Activated T-helper 9 cell treated with anti-CD3 and anti-CD28 coated beads, Interleukin-2, amount 50 U/mL, for 16 hours (primary cell): ENCODE data around the gene ANKRD7.

Source experiments
- DNase-seq: peaks from one replicate; pipeline ENCODE4 v3.0.0-alpha.2; 2020; ENCODE audit warnings: low read depth

Gene ANKRD7, protein sequence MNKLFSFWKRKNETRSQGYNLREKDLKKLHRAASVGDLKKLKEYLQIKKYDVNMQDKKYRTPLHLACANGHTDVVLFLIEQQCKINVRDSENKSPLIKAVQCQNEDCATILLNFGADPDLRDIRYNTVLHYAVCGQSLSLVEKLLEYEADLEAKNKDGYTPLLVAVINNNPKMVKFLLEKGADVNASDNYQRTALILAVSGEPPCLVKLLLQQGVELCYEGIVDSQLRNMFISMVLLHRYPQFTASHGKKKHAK

DNA sequence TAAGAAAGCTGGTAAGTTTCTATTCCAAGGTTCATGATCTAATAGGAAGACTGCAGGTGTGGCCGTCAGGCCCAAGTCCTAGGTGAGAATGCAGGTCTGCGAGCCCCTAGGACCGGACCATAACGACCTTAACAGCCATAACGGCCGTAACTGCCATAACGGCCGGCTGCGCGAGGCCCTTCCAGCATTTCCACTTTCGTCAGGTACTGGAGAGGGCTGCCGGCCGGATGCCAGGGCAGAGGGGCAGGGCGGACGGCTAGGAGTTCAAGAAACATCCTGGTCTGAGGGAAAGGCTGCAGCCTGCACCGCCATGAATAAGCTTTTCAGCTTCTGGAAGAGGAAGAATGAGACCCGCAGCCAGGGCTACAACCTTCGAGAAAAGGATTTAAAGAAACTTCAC is at the start of gene ANKRD7:
ANKRD7 (plus strand) TSS at position 184 of the 400 bp plus-strand sequence; CDS start at position 311, 127 bp downstream.
- DNase-seq = no peak

DNA sequence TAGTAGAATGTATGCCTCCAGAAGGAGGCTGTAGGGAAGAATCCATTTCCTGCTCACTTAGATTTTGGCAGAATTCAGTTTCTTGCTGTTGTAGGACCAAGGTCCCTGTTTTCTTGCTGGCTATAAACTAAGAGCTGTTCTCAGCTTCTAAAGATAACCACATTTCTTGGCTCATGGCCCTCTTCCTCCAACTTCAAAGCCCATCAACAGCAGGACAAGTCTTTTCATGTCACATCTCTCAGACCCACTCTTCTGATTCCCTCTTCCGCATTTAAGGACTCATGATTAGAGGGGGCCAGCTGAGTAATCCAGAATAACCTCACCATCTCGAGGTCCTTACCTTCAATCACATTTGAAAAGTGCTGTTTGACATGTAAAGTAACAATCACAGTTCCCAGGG is 48.8 kb upstream of the ANKRD7 start:
- no peak for DNase-seq

DNA sequence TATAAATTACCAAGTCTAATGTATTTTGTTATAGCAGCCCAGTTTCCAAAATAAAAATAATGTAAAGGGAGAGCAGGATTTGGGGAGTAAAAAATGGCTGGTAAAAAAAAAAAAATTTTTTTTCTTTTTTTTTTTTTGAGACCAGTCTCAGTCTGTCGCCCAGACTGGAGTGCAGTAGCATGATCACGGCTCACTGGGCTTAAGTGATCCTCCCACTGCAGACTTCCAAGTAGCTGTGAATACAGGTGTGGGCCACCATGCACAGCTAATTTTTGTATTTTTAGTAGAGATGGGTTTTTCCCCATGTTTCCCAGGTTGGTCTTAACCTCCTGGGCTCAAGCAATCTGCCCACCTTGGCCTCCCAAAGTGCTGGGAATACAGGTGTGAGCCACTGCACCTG is 45.3 kb upstream of the ANKRD7 start:
- DNase-seq = no peak

DNA sequence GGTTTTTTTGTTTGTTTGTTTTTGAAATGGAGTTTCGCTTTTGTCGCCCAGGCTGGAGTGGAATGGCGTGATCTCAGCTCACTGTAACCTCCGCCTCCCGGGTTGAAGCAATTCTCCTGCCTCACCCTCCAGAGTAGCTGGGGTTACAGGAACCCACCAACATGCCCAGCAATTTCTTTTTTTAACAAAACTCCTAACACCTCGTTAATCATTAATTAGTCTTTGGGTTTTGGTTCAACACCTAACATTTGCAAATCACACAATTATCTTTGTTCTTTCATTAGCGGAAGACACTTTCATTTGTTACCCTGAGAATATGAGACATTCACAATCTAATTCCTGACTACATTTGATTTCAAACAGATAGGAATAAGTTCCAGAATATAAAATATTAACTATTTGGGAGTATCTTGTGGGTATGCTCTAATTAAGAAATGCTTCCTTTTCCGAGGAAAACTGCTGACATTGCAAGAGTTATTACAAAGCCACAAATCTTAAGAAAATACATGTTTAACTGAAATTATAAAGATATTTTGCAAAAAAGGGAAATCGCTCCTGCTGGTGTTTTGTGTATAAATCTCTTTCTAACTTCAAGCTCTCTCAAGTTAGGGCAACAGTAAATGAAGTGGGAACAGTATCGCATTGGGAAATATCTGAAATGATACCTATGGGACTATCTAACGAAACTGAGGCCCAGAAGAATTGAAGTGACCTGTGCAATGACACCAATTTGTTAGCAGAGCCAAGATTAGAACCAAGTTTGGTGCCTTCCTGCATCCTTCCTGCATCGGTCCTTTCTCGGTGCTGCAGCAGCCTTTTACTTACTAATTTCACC is 41.7 kb upstream of the ANKRD7 start:
- DNase-seq = no peak

DNA sequence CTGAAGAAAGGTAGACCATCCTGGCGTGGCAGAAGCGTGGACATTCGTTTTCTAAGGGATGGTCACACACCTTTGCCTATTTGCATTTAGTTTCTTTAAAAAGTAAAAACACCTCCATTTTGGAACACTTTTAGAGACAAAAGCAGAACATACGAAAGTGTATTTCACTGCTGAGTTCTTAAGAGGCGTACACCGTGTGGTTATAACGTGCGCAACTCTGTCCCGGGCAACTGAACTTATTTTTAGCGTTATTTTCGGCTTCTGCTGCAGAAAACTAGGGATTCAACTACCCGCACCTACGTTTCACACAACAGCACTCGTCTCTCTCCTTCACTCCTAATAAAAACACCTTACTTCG is 41.1 kb upstream of the ANKRD7 start:
- no peak for DNase-seq

DNA sequence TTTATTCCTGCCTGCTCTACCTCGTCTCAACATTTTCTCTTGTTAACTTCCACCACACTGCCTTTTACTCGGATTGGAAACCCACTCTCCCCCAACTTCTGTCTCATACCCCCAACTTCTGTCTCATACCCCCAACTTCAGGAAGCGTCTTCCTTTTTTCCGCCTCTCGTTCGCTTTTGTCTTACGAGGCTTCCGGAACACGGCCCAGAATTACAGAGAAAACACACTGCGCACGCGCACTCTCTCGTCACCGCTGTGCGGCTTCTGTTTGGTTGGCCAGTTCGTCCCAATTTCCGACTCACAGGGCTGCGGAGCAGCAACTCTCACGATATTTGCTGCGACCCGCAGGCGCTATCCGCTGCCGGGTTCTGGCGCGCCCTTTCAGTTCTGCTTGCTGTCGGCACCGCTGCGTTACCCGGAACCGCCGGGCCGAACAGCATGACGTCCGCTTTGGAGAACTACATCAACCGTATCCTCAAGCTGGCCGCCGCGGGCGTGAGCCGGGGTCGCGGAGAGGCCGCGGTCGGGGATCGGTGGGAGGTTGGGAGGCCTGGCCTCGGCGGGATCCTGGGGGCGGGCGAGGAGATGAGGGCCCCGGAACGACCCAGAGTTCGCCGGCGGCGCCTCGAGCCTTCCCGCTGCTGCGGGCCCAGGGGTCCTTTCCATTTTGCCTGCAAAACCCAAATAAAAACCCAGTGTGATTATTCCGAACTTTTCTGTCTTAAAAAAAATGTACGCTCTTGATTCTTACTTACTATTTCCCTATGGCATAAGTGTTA is 40.5 kb upstream of the ANKRD7 start, which contains the start of gene LSM8:
LSM8 (plus strand) TSS at position 379 of the 779 bp plus-strand sequence; CDS start at position 439, 60 bp downstream.
- peak; percentile 95 for DNase-seq

DNA sequence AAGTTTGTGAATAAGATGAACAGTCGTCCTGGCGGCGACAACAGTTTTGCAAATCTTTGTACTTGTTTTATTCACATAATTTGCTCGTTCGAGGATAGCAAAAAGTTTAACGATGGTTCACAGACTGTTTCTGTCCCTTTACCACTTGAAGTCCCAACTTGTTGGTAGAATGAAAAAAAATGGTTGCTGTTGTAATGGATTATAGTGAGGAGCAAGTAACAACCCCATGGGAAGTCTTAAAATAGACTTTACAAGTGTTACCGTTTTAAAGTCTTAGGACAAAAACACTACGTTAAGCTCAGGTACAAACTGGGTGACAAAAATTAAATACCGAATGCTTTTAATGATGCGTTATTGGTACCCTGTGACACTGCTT is 40.0 kb upstream of the ANKRD7 start:
- DNase-seq = no peak

DNA sequence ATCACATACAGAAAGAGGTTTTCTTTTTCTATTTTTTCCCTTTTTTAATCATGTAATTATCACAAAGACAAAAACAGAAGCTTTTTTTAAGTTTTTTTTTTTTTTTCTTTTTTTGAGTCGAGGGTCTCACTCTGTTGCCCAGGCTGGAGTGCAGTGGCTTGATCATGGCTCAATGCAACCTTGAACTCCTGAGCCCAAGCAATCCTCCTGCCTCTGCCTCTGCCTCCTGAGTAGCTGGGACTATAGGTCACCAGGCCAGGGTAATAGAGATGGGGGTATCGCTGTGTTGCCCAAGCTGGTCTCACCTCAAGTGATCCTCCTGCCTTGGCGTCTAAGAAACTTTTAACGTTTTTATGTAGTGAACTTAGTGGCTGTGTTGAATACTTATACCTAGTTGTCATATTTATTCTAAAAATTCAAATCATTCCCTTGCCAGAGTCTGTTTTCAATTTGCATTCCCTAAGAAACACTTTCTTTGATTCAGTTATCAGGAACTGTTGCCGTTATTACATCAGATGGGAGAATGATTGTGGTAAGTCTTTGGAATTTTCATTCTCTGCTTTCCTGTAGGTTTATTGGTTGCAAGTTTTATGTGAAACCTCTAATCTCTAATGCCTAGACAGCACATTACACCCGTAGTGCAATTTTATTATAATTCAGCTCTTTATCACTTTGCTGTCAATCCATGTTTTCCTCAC is 39.2 kb upstream of the ANKRD7 start:
- no peak for DNase-seq

DNA sequence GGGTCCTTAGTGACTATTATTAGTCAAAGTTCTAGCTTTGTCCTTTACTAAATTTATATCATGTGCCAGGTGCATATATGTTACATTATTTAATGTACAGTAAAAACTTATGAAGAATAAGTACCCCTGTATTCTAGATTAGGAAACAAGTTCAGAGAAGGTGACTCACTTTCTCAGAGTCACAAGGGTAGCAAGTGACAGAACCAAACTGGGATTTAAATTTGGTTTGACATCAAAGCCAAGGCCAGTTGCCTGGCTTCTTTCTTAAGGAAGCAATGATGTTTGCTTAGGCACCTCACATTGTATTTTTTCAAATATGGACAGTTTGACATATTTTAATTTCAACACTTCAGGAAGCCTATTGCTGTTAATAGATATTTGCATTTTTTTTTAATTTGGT is 38.0 kb upstream of the ANKRD7 start:
- DNase-seq = no peak

DNA sequence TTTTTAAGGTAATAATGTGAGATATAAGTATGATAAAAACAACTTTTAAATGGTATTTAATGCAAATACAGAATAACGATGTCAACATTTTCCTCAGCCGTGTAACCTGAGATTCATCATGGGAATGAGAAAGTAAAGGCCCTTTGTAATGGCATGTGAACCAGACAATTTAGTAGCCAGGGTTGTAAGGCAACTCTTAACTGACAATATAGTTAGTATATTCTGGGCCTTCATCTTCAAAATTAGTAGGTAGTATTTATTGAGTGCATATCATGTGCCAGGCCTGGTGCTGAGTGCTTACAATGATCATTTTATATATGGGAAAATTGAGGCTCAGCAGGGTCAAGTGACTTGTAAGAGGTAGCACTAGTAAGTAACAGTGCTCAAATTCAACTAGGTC is 29.9 kb upstream of the ANKRD7 start:
- DNase-seq = no peak

DNA sequence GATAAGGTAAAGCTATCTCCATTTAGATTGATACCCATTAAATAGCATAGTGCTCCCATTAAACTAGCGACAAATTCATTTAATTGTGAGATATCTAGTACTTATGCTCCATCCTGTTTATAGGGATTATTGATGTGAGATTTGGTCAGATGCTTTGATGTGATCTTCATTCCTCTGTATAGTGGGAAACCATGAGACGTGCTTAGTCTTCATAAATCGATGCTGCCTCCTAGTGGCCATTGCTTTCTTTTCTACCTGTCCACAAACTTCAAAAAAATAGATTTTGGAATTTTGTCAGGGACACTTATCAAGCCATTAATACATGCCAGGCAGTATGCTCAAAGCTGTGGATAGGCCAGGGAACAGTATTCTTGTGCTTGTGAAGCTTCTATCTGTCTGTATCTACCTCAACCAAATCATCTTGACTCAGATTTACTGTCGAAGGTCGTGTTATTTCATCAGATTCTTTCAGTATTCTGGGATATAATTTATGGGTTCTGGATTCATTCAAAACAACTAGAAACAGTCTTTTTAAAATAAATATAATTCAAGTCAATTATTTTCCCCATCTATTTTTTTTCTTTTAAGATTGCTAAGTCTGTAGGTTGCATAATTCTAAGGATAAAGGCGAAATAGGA is 28.5 kb upstream of the ANKRD7 start:
- DNase-seq = peak; percentile 3

DNA sequence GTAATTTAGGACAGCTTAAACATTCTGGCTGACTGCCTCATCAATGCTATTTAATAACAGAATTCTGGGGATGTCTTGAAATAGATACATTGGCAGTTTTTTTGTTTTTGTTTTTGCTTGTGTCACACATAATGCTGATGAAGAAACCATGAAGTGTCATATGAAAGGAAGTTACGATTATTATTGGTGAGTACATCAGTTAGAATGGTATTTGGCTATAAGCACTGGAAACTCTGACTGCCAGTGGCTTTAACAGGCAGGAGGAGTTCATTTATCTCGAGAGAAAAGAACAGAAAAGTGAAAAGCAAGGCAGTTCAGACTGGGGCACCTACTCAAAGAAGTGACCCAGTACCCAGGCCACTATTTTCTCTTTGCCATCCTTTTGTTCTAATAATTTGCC is 22.4 kb upstream of the ANKRD7 start:
- DNase-seq = no peak

DNA sequence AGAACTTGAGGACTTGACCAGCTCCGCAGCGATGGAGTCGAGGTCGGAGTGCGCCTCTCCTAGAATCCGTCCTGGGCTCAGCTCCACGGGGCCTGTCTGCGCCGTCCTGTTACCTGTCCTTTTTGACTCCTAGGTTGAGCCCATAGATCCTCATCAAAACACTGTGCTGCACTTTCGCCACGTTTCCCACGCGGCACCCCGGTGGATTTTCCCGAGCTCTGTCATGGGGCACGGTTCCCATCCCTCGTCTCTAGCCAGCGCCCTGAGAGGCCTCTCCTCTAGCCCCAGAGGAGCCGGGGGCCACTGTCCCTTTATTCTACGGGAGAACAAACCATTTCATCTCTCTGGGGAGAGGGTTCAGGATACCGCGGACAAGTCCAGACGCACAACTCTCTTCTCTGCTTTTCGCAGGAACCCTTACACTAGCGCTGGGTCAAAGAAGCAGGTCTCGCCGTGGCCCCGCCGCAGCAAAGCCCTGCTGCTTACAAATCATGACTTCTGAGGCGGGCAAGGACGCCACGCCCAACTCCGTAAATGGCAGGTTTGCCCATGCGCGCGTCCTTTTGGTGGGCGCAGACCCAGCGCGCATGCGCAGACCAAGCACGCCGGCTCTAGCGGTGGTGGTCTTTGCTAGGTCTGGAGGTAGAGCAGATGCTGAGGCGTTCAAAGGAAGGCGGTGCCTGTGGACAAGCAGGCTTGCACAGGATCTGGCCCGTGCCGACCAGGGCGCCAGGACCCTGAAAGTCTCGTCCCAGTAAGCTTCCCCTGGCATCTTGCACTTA is 10.3 kb upstream of the ANKRD7 start:
- DNase-seq = peak; percentile 50

DNA sequence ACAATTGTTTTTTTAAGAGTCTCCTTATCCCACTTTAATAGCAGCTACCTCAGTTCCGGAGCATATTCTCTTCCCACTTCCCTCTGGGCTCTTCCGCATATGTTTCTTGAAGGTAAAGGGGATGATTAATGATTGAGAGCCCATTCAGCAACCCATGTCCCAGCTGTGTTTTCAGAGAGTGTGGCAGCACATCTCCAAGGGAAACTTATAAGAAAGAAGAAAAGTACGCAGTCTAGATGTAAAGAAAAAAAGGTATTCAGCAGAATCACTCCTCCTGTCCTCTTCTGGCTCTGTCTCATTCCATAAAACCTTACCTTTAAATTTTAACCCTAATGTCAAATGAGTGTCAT is 9.7 kb upstream of the ANKRD7 start:
- DNase-seq = no peak

DNA sequence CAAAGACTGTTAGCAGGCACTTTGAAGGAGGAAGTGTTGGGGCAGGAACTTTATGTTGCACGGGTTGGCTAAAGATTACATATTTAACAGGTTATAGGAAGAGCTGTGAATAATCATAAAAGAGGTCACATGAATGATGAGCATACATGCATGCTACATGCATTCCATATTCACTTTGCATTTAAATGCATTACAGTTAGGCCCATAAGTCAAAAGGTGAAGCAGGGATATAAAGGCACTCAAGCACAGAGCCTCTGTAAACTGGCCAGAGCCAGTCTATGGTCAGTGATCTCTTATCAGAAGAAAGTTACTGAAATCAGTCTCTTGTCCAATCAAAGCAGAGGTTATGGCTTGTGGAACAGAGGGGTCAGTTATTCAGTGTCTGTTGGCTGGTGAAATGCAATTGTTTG is 7.3 kb upstream of the ANKRD7 start:
- no peak for DNase-seq

DNA sequence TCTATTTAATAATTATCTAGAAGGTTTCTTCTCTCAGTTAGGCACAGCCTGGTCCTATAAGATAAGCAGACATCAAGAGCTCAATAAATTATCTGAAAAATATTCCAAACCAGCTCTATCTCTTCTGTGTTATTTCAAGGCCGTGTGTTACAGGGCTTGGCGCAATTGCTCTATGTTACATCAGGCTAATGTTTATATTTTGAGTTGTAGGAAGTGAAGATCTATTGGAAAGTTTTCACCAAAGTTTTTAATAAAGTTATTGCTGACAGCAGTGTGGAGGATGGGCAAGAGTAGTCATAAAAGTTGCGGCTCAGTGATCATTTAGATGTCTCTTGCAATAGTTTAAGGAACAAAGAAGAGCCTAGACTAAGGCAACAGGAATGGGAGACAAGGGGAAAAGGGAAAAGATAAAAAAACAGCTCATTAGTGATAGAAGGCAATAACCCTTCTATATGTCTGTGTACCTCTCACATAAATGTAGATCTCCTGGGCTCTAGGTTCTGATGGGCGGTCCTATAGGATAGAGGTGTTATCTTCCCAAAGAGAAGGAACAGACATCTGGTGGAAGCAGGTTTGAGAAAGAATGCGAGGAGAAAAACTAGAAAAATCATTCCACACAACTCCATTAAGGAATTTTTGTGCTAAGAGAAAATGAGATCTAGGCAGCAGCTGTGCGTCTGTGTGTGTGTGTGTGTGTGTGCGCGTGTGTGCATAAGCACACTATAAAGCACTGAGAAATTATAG is 5.9 kb upstream of the ANKRD7 start:
- DNase-seq = no peak

DNA sequence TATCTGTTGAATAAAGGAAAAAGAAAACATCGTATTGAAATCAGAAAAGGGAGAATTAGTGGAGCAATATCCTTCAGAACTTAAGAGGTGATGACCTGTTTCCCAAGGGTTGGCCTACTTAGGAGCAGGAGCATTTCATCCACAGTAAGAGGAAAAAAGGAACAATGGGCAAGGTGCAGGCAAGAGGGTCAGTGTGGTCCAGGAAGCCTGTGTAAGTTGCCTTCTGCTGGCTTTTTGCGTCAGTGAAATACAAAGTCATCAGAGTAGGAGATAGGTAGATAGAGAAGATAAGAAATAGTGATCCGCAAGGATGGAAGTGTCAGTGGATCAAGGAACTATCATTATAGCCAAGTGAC is 5.4 kb upstream of the ANKRD7 start:
- DNase-seq = no peak

DNA sequence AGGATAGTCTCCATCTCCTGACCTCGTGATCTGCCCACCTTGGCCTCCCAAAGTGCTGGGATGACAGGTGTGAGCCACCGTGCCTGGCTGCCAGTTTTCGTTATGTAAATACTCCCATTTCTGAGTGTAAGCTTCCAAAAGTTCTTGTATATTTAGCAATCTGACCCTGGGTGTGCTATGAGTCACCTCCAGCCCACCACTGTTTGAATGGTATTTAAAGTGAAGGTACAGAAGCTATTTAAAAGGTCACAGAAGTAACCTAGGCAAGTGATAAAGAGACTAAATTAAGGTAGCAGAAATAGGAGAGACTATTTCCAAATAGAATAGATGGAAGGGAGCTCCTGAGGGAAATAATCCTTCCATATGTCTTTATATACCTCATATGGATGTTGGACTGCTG is 3.9 kb upstream of the ANKRD7 start:
- no peak for DNase-seq

DNA sequence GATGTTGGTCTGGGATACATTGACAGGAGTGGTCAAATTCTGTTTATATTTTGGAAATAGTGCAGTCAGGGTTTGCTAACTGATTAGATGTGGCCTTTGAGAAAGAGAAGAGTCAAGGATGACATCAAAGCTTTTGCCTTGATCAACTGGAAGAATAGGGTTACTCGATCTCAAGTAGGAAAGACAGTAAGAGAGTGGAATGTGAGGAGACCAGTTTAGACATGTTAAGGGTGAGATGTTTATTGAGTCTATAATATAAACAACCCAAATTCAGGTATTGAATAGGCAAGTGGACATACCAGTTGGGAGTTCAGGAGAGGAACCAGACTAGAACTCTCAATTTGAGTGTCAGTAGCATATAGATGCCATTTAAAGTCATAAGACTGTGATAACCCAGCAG is 1.9 kb upstream of the ANKRD7 start:
- DNase-seq = no peak

DNA sequence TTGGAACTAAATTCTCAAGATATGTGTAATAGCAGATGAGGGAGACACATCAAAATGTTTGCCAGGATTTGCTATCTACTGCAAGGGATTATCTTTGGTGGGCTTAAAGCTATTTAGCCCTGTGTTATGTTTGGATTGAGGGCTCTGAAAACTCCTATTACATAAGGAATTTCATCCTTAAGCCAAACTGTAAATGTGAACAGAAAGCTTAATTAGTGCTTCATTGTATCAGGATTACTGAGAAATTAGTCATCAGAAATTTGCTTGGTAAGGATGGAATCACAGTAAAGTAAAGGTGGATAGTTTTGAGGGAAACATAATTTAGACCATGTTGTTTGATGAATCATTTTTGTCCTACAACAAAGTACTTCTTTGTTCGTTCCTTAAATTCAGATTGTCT is 8.3 kb downstream of the ANKRD7 start:
- DNase-seq = no peak
